ENCODE measurements around the gene SLC38A9. TPM values are rescaled to one million over a fixed set of nuclear protein-coding genes. Genes with fewer than 3 reads are reported as not detected.

SLC38A9 gene
- polyA plus RNA-seq, 1 donor (not counting 4 experiments of a cell fraction or from before 2014, with no cell fraction given) = 43.3 TPM

GRCh38 chr5:55638051-55638450 lies 74.1 kb downstream of the SLC38A9 start:
- no peaks in the 10 kb centered on the region for H3K27me3 ChIP-seq (ENCODE audit: control insufficient read depth, extremely low read depth, insufficient read depth, low read length)
- FAIRE-seq = no peak
- no peaks in the 10 kb centered on the region for H3K9me3 ChIP-seq (ENCODE audit: control insufficient read depth, low read depth, low read length)
- H3K27ac ChIP-seq (ENCODE audit: control insufficient read depth, insufficient read depth, low read length) = no peak overlapping the region
- no peaks in the 10 kb centered on the region for H3K36me3 ChIP-seq (ENCODE audit: control insufficient read depth in 2 of 2, extremely low read depth in 1 of 2, insufficient read depth in 2 of 2, low read length in 2 of 2)
- no peak overlapping the region for H3K4me3 ChIP-seq (ENCODE audit: control insufficient read depth in 2 of 3, extremely low read depth in 1 of 3, insufficient read depth in 2 of 3, low read depth in 1 of 3, low read length in 3 of 3)
- H3K9me1 ChIP-seq (ENCODE audit: control insufficient read depth, extremely low read depth, insufficient read depth, low read length) = no peaks in the 10 kb centered on the region
- TF ChIP-seq CTCF (optimal IDR thresholded peaks at IDR 0.05 in 1 of 3, IDR thresholded peaks at IDR 0.05 in 1 of 3, conservative IDR thresholded peaks at IDR 0.05 in 1 of 3; ENCODE audit: extremely low read depth in 1 of 3, insufficient read depth in 2 of 3, low read length in 3 of 3) (no peak), EZH2 (IDR thresholded peaks at IDR 0.05; ENCODE audit: low read length) (no peak)
- dilution Hi-C loops (cut with MboI; ENCODE audit: extremely low pct_ligation_motif_present, low sequenced_read_pairs) = no loop called here
- H4K20me1 ChIP-seq (ENCODE audit: control insufficient read depth, extremely low read depth, insufficient read depth, low read length) = no peaks in the 10 kb centered on the region
- no peaks in the 10 kb centered on the region for H3K79me2 ChIP-seq (ENCODE audit: control insufficient read depth, insufficient read depth, low read length)
- H3K9ac ChIP-seq (ENCODE audit: control insufficient read depth, extremely low read depth, insufficient read depth, low read length) = no peak overlapping the region
- no peak overlapping the region for H2AFZ ChIP-seq (ENCODE audit: control insufficient read depth, low read length)
- no peak for DNase-seq (ENCODE audit: low read depth, low spot score)
- H3K4me1 ChIP-seq (ENCODE audit: control insufficient read depth, extremely low read depth, insufficient read depth, low read length) = peaks cover 3% of the 10 kb centered on the region
- no peak overlapping the region for H3K4me2 ChIP-seq (ENCODE audit: control insufficient read depth, extremely low read depth, insufficient read depth, low read depth, low read length)

- no peak for TF ChIP-seq EZH2 (IDR thresholded peaks at IDR 0.05; ENCODE audit: low read length)
- no peak for TF ChIP-seq CTCF (optimal IDR thresholded peaks at IDR 0.05 in 1 of 3, IDR thresholded peaks at IDR 0.05 in 1 of 3, conservative IDR thresholded peaks at IDR 0.05 in 1 of 3; ENCODE audit: extremely low read depth in 1 of 3, insufficient read depth in 2 of 3, low read length in 3 of 3)
- H4K20me1 ChIP-seq (ENCODE audit: control insufficient read depth, extremely low read depth, insufficient read depth, low read length) = no peaks in the 10 kb centered on the region
- no peaks in the 10 kb centered on the region for H3K36me3 ChIP-seq (ENCODE audit: control insufficient read depth in 2 of 2, extremely low read depth in 1 of 2, insufficient read depth in 2 of 2, low read length in 2 of 2)
- no peak overlapping the region for H3K4me2 ChIP-seq (ENCODE audit: control insufficient read depth, extremely low read depth, insufficient read depth, low read depth, low read length)
- DNase-seq (ENCODE audit: low read depth, low spot score) (no peak), FAIRE-seq (no peak)
- H3K9me3 ChIP-seq (ENCODE audit: control insufficient read depth, low read depth, low read length) = no peaks in the 10 kb centered on the region
- no peaks in the 10 kb centered on the region for H3K79me2 ChIP-seq (ENCODE audit: control insufficient read depth, insufficient read depth, low read length)
- H3K4me1 ChIP-seq (ENCODE audit: control insufficient read depth, extremely low read depth, insufficient read depth, low read length) = peaks cover 3% of the 10 kb centered on the region
- H3K27me3 ChIP-seq (ENCODE audit: control insufficient read depth, extremely low read depth, insufficient read depth, low read length) = no peaks in the 10 kb centered on the region
- no peak overlapping the region for H2AFZ ChIP-seq (ENCODE audit: control insufficient read depth, low read length)
- dilution Hi-C loops (cut with MboI; ENCODE audit: extremely low pct_ligation_motif_present, low sequenced_read_pairs) = no loop called here
- H3K9me1 ChIP-seq (ENCODE audit: control insufficient read depth, extremely low read depth, insufficient read depth, low read length) = no peaks in the 10 kb centered on the region
- H3K4me3 ChIP-seq (ENCODE audit: control insufficient read depth in 2 of 3, extremely low read depth in 1 of 3, insufficient read depth in 2 of 3, low read depth in 1 of 3, low read length in 3 of 3) = no peak overlapping the region
- H3K27ac ChIP-seq (ENCODE audit: control insufficient read depth, insufficient read depth, low read length) = no peak overlapping the region
- no peak overlapping the region for H3K9ac ChIP-seq (ENCODE audit: control insufficient read depth, extremely low read depth, insufficient read depth, low read length)
Observed at GRCh38 chr5:55636683-55637082, 75.4 kb downstream of the SLC38A9 start.

Data from keratinocyte (primary cell).